GM12891 (cell line): ENCODE measurements around the gene KCNK3.

Experiments
- PAX5 ChIP-seq: IDR thresholded peaks from 2 replicates; pipeline ENCODE4 v1.6.1; 2011; ENCODE audit warnings: low read length, moderate library complexity, mild to moderate bottlenecking; ENCODE audit not compliant: insufficient read depth, severe bottlenecking
- POLR2A ChIP-seq: IDR thresholded peaks from 2 replicates; pipeline ENCODE4 v1.6.1; 2011; ENCODE audit warnings: low read depth, low read length, control low read depth
- POLR2AphosphoS5 ChIP-seq: IDR thresholded peaks from 2 replicates; pipeline ENCODE4 v1.6.1; 2011; ENCODE audit warnings: low read depth, low read length, control low read depth
- POU2F2 ChIP-seq: IDR thresholded peaks from 2 replicates; pipeline ENCODE4 v1.6.1; 2011; ENCODE audit warnings: low read depth, mild to moderate bottlenecking, control low read depth, low read length, moderate library complexity
- TAF1 ChIP-seq: IDR thresholded peaks from 2 replicates; pipeline ENCODE4 v1.6.1; 2011; ENCODE audit warnings: low read depth, low read length, control low read depth

- TF ChIP-seq POU2F2, result no peak
- no peak for TF ChIP-seq POLR2A
- TF ChIP-seq PAX5, result no peak
- TF ChIP-seq TAF1, result no peak
- TF ChIP-seq POLR2AphosphoS5, result no peak
These were observed 14.3 kb downstream of the KCNK3 start for GRCh38 chr2:26706616-26707473.
